ENCODE measurements around the gene PSMA1. TPM values are rescaled to one million over a fixed set of nuclear protein-coding genes. Genes with fewer than 3 reads are reported as not detected.
"Not testable (repeated sequence)": the region's sequence is repeated elsewhere in the genome, so short reads cannot be mapped to it uniquely, and the experiment has no call there.

PSMA1 gene
- total and polyA plus RNA-seq, 2 of the 8 experiments (the other 6 are each of a cell fraction or from before 2014, with no cell fraction given) = 148 to 159 TPM

- H3K4ac ChIP-seq (replicated peaks; ENCODE audit: insufficient read length, low read depth, low read length); H4K5ac ChIP-seq (ENCODE audit: insufficient read length, low read depth, low read length); H2BK15ac ChIP-seq (ENCODE audit: low read length); H2AK5ac ChIP-seq (ENCODE audit: low read depth, low read length); H3K79me2 ChIP-seq (ENCODE audit: control insufficient read depth in 1 of 2, insufficient read depth in 2 of 2, low read length in 2 of 2); H3K36me3 ChIP-seq (ENCODE audit: control insufficient read depth in 2 of 4, insufficient read depth in 4 of 4, low read length in 3 of 4); H3K56ac ChIP-seq (replicated peaks; ENCODE audit: insufficient read length, low read depth, low read length); H2BK5ac ChIP-seq (ENCODE audit: low read depth, low read length); H3K9ac ChIP-seq (replicated peaks in 1 of 4; ENCODE audit: extremely low read depth in 1 of 4, low read depth in 3 of 4, low read length in 3 of 4); H3K27ac ChIP-seq (ENCODE audit: low read depth, low read length); H3K9me3 ChIP-seq (ENCODE audit: insufficient read depth in 2 of 2, low read depth in 1 of 2, low read length in 1 of 2); POLR2A ChIA-PET (ENCODE audit: partially characterized antibody); H2BK12ac ChIP-seq (ENCODE audit: low read depth, low read length); H2BK120ac ChIP-seq (replicated peaks; ENCODE audit: low read depth, low read length); H4K8ac ChIP-seq (ENCODE audit: extremely low read depth, insufficient read depth, low read length); H3K23ac ChIP-seq (ENCODE audit: insufficient read length); H3K14ac ChIP-seq (ENCODE audit: insufficient read length); H3K27me3 ChIP-seq (replicated peaks in 1 of 4; ENCODE audit: control insufficient read depth in 3 of 4, extremely low read depth in 1 of 4, insufficient read depth in 3 of 4, low read length in 3 of 4); H3K4me3 ChIP-seq (ENCODE audit: extremely low read depth in 1 of 4, insufficient read depth in 2 of 4, low read depth in 3 of 4, low read length in 4 of 4); H3K4me2 ChIP-seq (ENCODE audit: insufficient read depth in 1 of 2, low read depth in 2 of 2, low read length in 2 of 2); DNase-seq (ENCODE audit: low read depth in 1 of 2, low spot score in 2 of 2); H2BK20ac ChIP-seq (ENCODE audit: low read length); H4K91ac ChIP-seq (replicated peaks; ENCODE audit: insufficient read length, low read length); H2AFZ ChIP-seq (ENCODE audit: low read length); H4K20me1 ChIP-seq (replicated peaks in 1 of 2; ENCODE audit: control insufficient read depth in 1 of 2, insufficient read depth in 2 of 2, low read length in 2 of 2); H3K4me1 ChIP-seq (replicated peaks in 1 of 4; ENCODE audit: control insufficient read depth in 3 of 4, insufficient read depth in 4 of 4, low read length in 3 of 4); FAIRE-seq; H3K18ac ChIP-seq (ENCODE audit: extremely low read depth, low read length); H3K79me1 ChIP-seq (ENCODE audit: low read depth, low read length); H3K23me2 ChIP-seq (ENCODE audit: low read depth, low read length): not testable (repeated sequence)
- 91% methylated on average over 6 of the region's 6 CpGs; no CpG with 5 or more reads in 1 of the 2 experiments for WGBS, 2 experiments (ENCODE audit: extremely low coverage in 1 of 2, insufficient coverage in 1 of 2, insufficient read length in 1 of 2, insufficient replicate concordance in 2 of 2, low coverage in 1 of 2, low lambda C conversion rate in 2 of 2, missing lambda C conversion rate in 1 of 2)
- CTCF ChIA-PET (ENCODE audit: partially characterized antibody) = interaction anchor here (0.7 kb wide), 1 partner anchor 13 kb away, joined by 3 read pairs; no protein-coding TSS in a partner anchor
These were observed 49.3 kb upstream of the PSMA1 start for GRCh38 chr11:14569516-14569915.

All from H1 (cell line).